PC-9 (cell line): ENCODE results near the gene KCNK6. TPM values are rescaled to one million over a fixed set of nuclear protein-coding genes. Genes with fewer than 3 reads are reported as not detected.

Source experiments
- BruUV-seq: library from RNA; stranded (reverse); fragments of 400-500 nt; replicated peaks from 2 replicates; lab custom pipeline; 2021; lab: Mats Ljungman, UMichigan
- CTCF ChIA-PET: fragments of 300-600 bp; sonication (Branson Sonifier 250); formaldehyde crosslinking; loops from one replicate; lab custom pipeline; 2022; ENCODE audit warnings: antibody characterized with exemption; lab: Charles Lee
- POLR2A ChIA-PET: fragments of 300-600 bp; sonication (Branson Sonifier 250); formaldehyde crosslinking; loops from one replicate; lab custom pipeline; 2022; ENCODE audit warnings: antibody characterized with exemption; ENCODE audit not compliant: unreplicated experiment; lab: Charles Lee
- DNase-seq, 2 experiments: peaks; one replicate each; pipeline versions ENCODE4 v3.0.0 to v3.0.0-alpha.2; 2015 to 2022; ENCODE audit warnings: mixed read lengths in 1 of 2
- H2AFZ ChIP-seq: fragments of 200-600 bp; sonication (generic); 2 replicates; pipeline ENCODE4 v1.8.1; 2017; ENCODE audit warnings: antibody characterized with exemption
- H3F3A ChIP-seq: fragments of 200-600 bp; sonication (generic); 2 replicates; pipeline ENCODE4 v1.8.1; 2017; ENCODE audit warnings: antibody characterized with exemption, mild to moderate bottlenecking, low read depth; ENCODE audit not compliant: insufficient read depth
- H3K27ac ChIP-seq: fragments of 200-600 bp; sonication (generic); 2 replicates; pipeline ENCODE4 v1.6.1; 2016; ENCODE audit warnings: mixed run types
- H3K27me3 ChIP-seq: fragments of 200-600 bp; sonication (generic); 2 replicates; pipeline ENCODE4 v1.6.1; 2016; ENCODE audit warnings: low read depth, mixed run types; ENCODE audit not compliant: insufficient read depth
- H3K36me3 ChIP-seq: fragments of 200-600 bp; sonication (generic); 2 replicates; pipeline ENCODE4 v1.6.1; 2016; ENCODE audit warnings: low read depth, mixed run types
- H3K4me1 ChIP-seq: fragments of 200-600 bp; sonication (generic); replicated peaks from 2 replicates; pipeline ENCODE4 v1.6.1; 2016; ENCODE audit warnings: mixed run types; ENCODE audit not compliant: insufficient read depth
- H3K4me2 ChIP-seq: fragments of 200-600 bp; sonication (generic); 2 replicates; pipeline ENCODE4 v1.6.1; 2017; ENCODE audit warnings: mixed run types
- H3K4me3 ChIP-seq: fragments of 200-600 bp; sonication (generic); 2 replicates; pipeline ENCODE4 v1.6.1; 2016; ENCODE audit warnings: mixed run types
- H3K79me2 ChIP-seq: fragments of 200-600 bp; sonication (generic); 2 replicates; pipeline ENCODE4 v1.6.1; 2017; ENCODE audit warnings: low read depth, mixed run types
- H3K9me2 ChIP-seq: fragments of 200-600 bp; sonication (generic); 2 replicates; pipeline ENCODE4 v1.8.1; 2017; ENCODE audit warnings: mild to moderate bottlenecking; ENCODE audit not compliant: insufficient read depth
- H3K9me3 ChIP-seq: fragments of 200-600 bp; sonication (generic); 2 replicates; pipeline ENCODE4 v1.8.1; 2016; ENCODE audit warnings: low read depth; ENCODE audit not compliant: insufficient read depth
- H4K20me1 ChIP-seq: fragments of 200-600 bp; sonication (generic); 2 replicates; pipeline ENCODE4 v1.8.1; 2017; ENCODE audit not compliant: insufficient read depth
- EZH2 ChIP-seq: fragments of 200-600 bp; sonication (generic); IDR thresholded peaks from 2 replicates; pipeline ENCODE4 v1.8.0; 2017; ENCODE audit warnings: antibody characterized with exemption, low read depth
- intact Hi-C: fragments of 100-400 bp; cut with micrococcal nuclease; formaldehyde crosslinking; loops from one replicate; pipeline ENCODE4 v1.10.0; 2022; ENCODE audit not compliant: unreplicated experiment
- total RNA-seq: library from RNA; stranded (reverse); gene quantifications from 2 replicates; pipeline ENCODE4 v1.2.3, GENCODE V29; 2021
- TF ChIP-seq, protein P1 (sequence below): fragments of 200-600 bp; sonication (generic); conservative IDR thresholded peaks from 2 replicates; pipeline ENCODE4 v1.6.1; 2017; ENCODE audit warnings: mixed run types, antibody characterized with exemption, mild to moderate bottlenecking, moderate library complexity

Gene KCNK6
- total RNA-seq, 1 experiment from 2014 or later, result 6.1 TPM

- Histone ChIP-seq H3K79me2 (peaks cover 13% of the 10 kb centered on the region), H3F3A (peaks cover 27% of the 10 kb centered on the region; the same call in 1 of the 2 replicates), H3K4me1 (peaks cover 18% of the 10 kb centered on the region; the same call in 1 of the 2 replicates), H3K9me3 (no peaks in the 10 kb centered on the region), H3K27me3 (no peaks in the 10 kb centered on the region), H3K9me2 (no peaks in the 10 kb centered on the region), H3K27ac (no peak overlapping the region), H3K36me3 (no peaks in the 10 kb centered on the region), H3K4me3 (no peak overlapping the region), H2AFZ (no peak overlapping the region), H4K20me1 (peaks cover 3% of the 10 kb centered on the region; the same call in 1 of the 2 replicates), H3K4me2 (no peak overlapping the region)
- BruUV-seq, result no TSS peak
- no peak for DNase-seq
- TF ChIP-seq, protein P1, sequence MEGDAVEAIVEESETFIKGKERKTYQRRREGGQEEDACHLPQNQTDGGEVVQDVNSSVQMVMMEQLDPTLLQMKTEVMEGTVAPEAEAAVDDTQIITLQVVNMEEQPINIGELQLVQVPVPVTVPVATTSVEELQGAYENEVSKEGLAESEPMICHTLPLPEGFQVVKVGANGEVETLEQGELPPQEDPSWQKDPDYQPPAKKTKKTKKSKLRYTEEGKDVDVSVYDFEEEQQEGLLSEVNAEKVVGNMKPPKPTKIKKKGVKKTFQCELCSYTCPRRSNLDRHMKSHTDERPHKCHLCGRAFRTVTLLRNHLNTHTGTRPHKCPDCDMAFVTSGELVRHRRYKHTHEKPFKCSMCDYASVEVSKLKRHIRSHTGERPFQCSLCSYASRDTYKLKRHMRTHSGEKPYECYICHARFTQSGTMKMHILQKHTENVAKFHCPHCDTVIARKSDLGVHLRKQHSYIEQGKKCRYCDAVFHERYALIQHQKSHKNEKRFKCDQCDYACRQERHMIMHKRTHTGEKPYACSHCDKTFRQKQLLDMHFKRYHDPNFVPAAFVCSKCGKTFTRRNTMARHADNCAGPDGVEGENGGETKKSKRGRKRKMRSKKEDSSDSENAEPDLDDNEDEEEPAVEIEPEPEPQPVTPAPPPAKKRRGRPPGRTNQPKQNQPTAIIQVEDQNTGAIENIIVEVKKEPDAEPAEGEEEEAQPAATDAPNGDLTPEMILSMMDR, result no peak
- TF ChIP-seq EZH2, result no peak
- ChIA-PET POLR2A (no interaction called here), CTCF (no interaction called here)
- intact Hi-C loops, result no loop called here
Observed at GRCh38 chr19:38309615-38310278, 9.9 kb upstream of the KCNK6 start.

- ChIA-PET POLR2A (no interaction called here), CTCF (no interaction called here)
- Histone ChIP-seq H3K9me2 (no peaks in the 10 kb centered on the region), H3K36me3 (no peaks in the 10 kb centered on the region), H3F3A (peaks cover 32% of the 10 kb centered on the region; the same call in 1 of the 2 replicates), H3K27ac (no peak overlapping the region), H3K4me1 (peaks cover 21% of the 10 kb centered on the region; the same call in 1 of the 2 replicates), H4K20me1 (peaks cover 3% of the 10 kb centered on the region; the same call in 1 of the 2 replicates), H2AFZ (no peak overlapping the region), H3K4me3 (no peak overlapping the region), H3K27me3 (no peaks in the 10 kb centered on the region), H3K4me2 (no peak overlapping the region), H3K9me3 (no peaks in the 10 kb centered on the region), H3K79me2 (peaks cover 17% of the 10 kb centered on the region)
- no peak for DNase-seq
- BruUV-seq, result no TSS peak
- intact Hi-C loops, result no loop called here
- TF ChIP-seq, protein P1, result no peak
- TF ChIP-seq EZH2, result no peak
Observed at GRCh38 chr19:38310279-38310670, 9.4 kb upstream of the KCNK6 start.

DNA sequence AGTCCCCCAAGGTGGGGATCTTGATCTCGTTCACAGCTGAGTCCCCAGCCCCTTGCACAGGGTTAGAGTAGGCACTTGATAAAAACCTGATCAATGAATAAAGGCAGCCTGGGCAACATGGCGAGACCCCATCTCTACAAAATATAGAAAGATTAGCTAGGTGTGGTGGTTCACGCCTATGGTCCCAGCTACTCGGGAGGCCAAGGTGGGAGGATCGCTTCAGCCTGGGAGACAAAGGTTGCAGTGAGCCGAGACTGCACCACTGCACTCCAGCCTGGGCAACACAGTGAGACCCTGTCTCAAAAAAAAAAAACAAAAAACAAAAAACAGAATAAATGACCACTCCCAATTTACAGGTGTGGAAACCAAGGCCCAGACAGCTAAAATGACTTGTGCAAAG, 8.7 kb upstream of the KCNK6 start:
- Histone ChIP-seq H3K9me2 (no peaks in the 10 kb centered on the region), H2AFZ (no peak overlapping the region), H3K9me3 (no peaks in the 10 kb centered on the region), H4K20me1 (peaks cover 3% of the 10 kb centered on the region; the same call in 1 of the 2 replicates), H3K27ac (no peak overlapping the region), H3K27me3 (no peaks in the 10 kb centered on the region), H3K4me3 (no peak overlapping the region), H3K4me1 (peaks cover 17% of the 10 kb centered on the region; the same call in 1 of the 2 replicates), H3K79me2 (peaks cover 13% of the 10 kb centered on the region), H3K4me2 (no peak overlapping the region), H3K36me3 (no peaks in the 10 kb centered on the region), H3F3A (peaks cover 35% of the 10 kb centered on the region; the same call in 1 of the 2 replicates)
- intact Hi-C loops, result no loop called here
- no peak for TF ChIP-seq EZH2
- TF ChIP-seq, protein P1, result no peak
- ChIA-PET CTCF (no interaction called here), POLR2A (no interaction called here)
- no TSS peak for BruUV-seq
- no peak for DNase-seq
